ENCODE results near the gene HOXC4. TPM values are rescaled to one million over a fixed set of nuclear protein-coding genes. Genes with fewer than 3 reads are reported as not detected.

The HOXC4 gene
- total and polyA plus RNA-seq, 2 of the 8 experiments (the other 6 are each of a cell fraction or from before 2014, with no cell fraction given), result not detected

DNA sequence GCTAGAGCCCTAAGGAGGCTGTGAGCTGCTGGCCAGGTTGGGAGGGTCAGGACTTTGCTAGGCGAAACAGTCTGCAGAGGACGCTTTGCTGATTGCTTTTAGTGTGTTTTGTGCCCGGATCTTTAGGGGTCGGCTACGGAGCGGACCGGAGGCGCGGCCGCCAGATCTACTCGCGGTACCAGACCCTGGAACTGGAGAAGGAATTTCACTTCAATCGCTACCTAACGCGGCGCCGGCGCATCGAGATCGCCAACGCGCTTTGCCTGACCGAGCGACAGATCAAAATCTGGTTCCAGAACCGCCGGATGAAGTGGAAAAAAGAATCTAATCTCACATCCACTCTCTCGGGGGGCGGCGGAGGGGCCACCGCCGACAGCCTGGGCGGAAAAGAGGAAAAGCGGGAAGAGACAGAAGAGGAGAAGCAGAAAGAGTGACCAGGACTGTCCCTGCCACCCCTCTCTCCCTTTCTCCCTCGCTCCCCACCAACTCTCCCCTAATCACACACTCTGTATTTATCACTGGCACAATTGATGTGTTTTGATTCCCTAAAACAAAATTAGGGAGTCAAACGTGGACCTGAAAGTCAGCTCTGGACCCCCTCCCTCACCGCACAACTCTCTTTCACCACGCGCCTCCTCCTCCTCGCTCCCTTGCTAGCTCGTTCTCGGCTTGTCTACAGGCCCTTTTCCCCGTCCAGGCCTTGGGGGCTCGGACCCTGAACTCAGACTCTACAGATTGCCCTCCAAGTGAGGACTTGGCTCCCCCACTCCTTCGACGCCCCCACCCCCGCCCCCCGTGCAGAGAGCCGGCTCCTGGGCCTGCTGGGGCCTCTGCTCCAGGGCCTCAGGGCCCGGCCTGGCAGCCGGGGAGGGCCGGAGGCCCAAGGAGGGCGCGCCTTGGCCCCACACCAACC, 23.9 kb upstream of the HOXC4 start:
- Histone ChIP-seq H4K5ac (ENCODE audit: insufficient read length, low read depth, low read length) (no peak overlapping the region), H4K20me1 (replicated peaks in 1 of 2; ENCODE audit: control insufficient read depth in 1 of 2, insufficient read depth in 2 of 2, low read length in 2 of 2) (peaks cover 13 to 14% of the 10 kb centered on the region in 2 experiments), H3K27ac (ENCODE audit: low read depth, low read length) (no peak overlapping the region), H3K27me3 (replicated peaks in 1 of 4; ENCODE audit: control insufficient read depth in 3 of 4, extremely low read depth in 1 of 4, insufficient read depth in 3 of 4, low read length in 3 of 4) (peaks cover 94 to 100% (median 98%) of the 10 kb centered on the region in 4 experiments), H3K56ac (replicated peaks; ENCODE audit: insufficient read length, low read depth, low read length) (no peak overlapping the region), H2AFZ (ENCODE audit: low read length) (no peak overlapping the region), H3K4me2 (ENCODE audit: insufficient read depth in 1 of 2, low read depth in 2 of 2, low read length in 2 of 2) (peak overlapping the region; percentile 47 to 65; a peak in 3 of 4 replicates), H3K14ac (ENCODE audit: insufficient read length) (no peak overlapping the region), H3K36me3 (ENCODE audit: control insufficient read depth in 2 of 4, insufficient read depth in 4 of 4, low read length in 3 of 4) (peaks cover 0 to 8% (median 0%) of the 10 kb centered on the region in 4 experiments; a peak in 1 of 8 replicates), H3K79me1 (ENCODE audit: low read depth, low read length) (no peaks in the 10 kb centered on the region), H3K9me3 (ENCODE audit: insufficient read depth in 2 of 2, low read depth in 1 of 2, low read length in 1 of 2) (no peaks in the 10 kb centered on the region; a peak in 1 of 4 replicates), H2AK5ac (ENCODE audit: low read depth, low read length) (no peak overlapping the region), H3K79me2 (ENCODE audit: control insufficient read depth in 1 of 2, insufficient read depth in 2 of 2, low read length in 2 of 2) (no peaks in the 10 kb centered on the region), H2BK20ac (ENCODE audit: low read length) (no peak overlapping the region), H3K23ac (ENCODE audit: insufficient read length) (no peak overlapping the region), H3K4ac (replicated peaks; ENCODE audit: insufficient read length, low read depth, low read length) (no peak overlapping the region), H3K18ac (ENCODE audit: extremely low read depth, low read length) (peak overlapping the region; percentile 24; the same call in 1 of the 2 replicates), H2BK12ac (ENCODE audit: low read depth, low read length) (peak overlapping the region; percentile 20; the same call in 1 of the 2 replicates), H2BK15ac (ENCODE audit: low read length) (no peak overlapping the region), H3K9ac (replicated peaks in 1 of 4; ENCODE audit: extremely low read depth in 1 of 4, low read depth in 3 of 4, low read length in 3 of 4) (no peak overlapping the region), H3K23me2 (ENCODE audit: low read depth, low read length) (no peaks in the 10 kb centered on the region), H4K8ac (ENCODE audit: extremely low read depth, insufficient read depth, low read length) (no peak overlapping the region), H2BK120ac (replicated peaks; ENCODE audit: low read depth, low read length) (no peak overlapping the region), H2BK5ac (ENCODE audit: low read depth, low read length) (no peak overlapping the region), H3K4me3 (ENCODE audit: extremely low read depth in 1 of 4, insufficient read depth in 2 of 4, low read depth in 3 of 4, low read length in 4 of 4) (peak overlapping the region in 1 of 4 experiments; percentile 37; a peak in 1 of 8 replicates), H4K91ac (replicated peaks; ENCODE audit: insufficient read length, low read length) (no peak overlapping the region), H3K4me1 (replicated peaks in 1 of 4; ENCODE audit: control insufficient read depth in 3 of 4, insufficient read depth in 4 of 4, low read length in 3 of 4) (peaks cover 0 to 9% (median 2%) of the 10 kb centered on the region in 4 experiments; a peak in 5 of 7 replicates)
- 5% methylated on average over 41 of the region's 53 CpGs; no CpG with 5 or more reads in 1 of the 2 experiments for WGBS, 2 experiments (ENCODE audit: extremely low coverage in 1 of 2, insufficient coverage in 1 of 2, insufficient read length in 1 of 2, insufficient replicate concordance in 2 of 2, low coverage in 1 of 2, low lambda C conversion rate in 2 of 2, missing lambda C conversion rate in 1 of 2)
- DNase-seq (ENCODE audit: low read depth in 1 of 2, low spot score in 2 of 2) (peak in 1 of 2 experiments; percentile 69), FAIRE-seq (no peak)
- ChIA-PET POLR2A (ENCODE audit: partially characterized antibody) (interaction anchor here (0.8 to 0.9 kb wide), 2 partner anchors 23 to 47 kb away, joined by 3 read pairs; no protein-coding TSS in a partner anchor), CTCF (ENCODE audit: partially characterized antibody) (interaction anchor here (0.6 to 20.0 kb wide), 14 partner anchors 13 to 178 kb away, joined by 3 to 339 read pairs (median 14); partner anchors contain the start of genes HOXC10, HOXC4, HOXC8 and SMUG1)
- TF ChIP-seq NRF1 (IDR thresholded peaks at IDR 0.05; ENCODE audit: low read depth, low read length) (no peak), CHD1 (IDR thresholded peaks at IDR 0.05; ENCODE audit: low read depth, low read length) (no peak), EZH2 (IDR thresholded peaks at IDR 0.05; ENCODE audit: low read depth, low read length, severe bottlenecking) (peak; percentile 93), SUZ12 (IDR thresholded peaks at IDR 0.05; ENCODE audit: low read length) (peak; percentile 93), RBBP5 (IDR thresholded peaks at IDR 0.05; ENCODE audit: borderline replicate concordance, low read depth, low read length) (no peak), RNF2 (IDR thresholded peaks at IDR 0.05; ENCODE audit: borderline replicate concordance, low read depth, low read length, missing control alignments, poor library complexity, severe bottlenecking) (peak; percentile 97), SP1 (IDR thresholded peaks at IDR 0.05; ENCODE audit: low read depth, low read length) (peak; percentile 41; the same call in 1 of the 2 replicates), HDAC6 (IDR thresholded peaks at IDR 0.05; ENCODE audit: low read depth, low read length) (no peak), POLR2AphosphoS5 (IDR thresholded peaks at IDR 0.05; ENCODE audit: low read depth, low read length) (no peak)
- TF ChIP-seq, protein P1, sequence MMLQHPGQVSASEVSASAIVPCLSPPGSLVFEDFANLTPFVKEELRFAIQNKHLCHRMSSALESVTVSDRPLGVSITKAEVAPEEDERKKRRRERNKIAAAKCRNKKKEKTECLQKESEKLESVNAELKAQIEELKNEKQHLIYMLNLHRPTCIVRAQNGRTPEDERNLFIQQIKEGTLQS (IDR thresholded peaks at IDR 0.05; ENCODE audit: insufficient read depth, low read depth, low read length), result no peak

Measured in H1 (cell line).